Renal cortical epithelial cell (primary cell): Measurements from ENCODE around the gene DPP7. TPM values are rescaled to one million over a fixed set of nuclear protein-coding genes. Genes with fewer than 3 reads are reported as not detected.

Experiments
- DNase-seq: peaks from one replicate; pipeline ENCODE4 v3.0.0-alpha.2; 2011; ENCODE audit warnings: low read depth
- total RNA-seq: library from RNA; depleted of rRNA; stranded (reverse); fragments of >200 nt; gene quantifications from 2 replicates; pipeline ENCODE4 v1.2.3, GENCODE V29; 2014

DPP7 gene
- 42.3 and 70.2 TPM in 2 replicates for total RNA-seq

- no peak for DNase-seq
Measured at GRCh38 chr9:137114613-137115393, at the start of gene DPP7. TSS of gene DPP7 (minus strand) at chr9:137114733. CDS start at chr9:137114713, 20 bp downstream.

GRCh38 chr9:137163805-137164204 lies 49.3 kb upstream of the DPP7 start:
- DNase-seq, result no peak

GRCh38 chr9:137163365-137163715 lies 48.8 kb upstream of the DPP7 start:
- no peak for DNase-seq

GRCh38 chr9:137162505-137163364 lies 48.2 kb upstream of the DPP7 start:
- DNase-seq, result no peak

- DNase-seq, result no peak
Measured at GRCh38 chr9:137161558-137162486, 47.3 kb upstream of the DPP7 start.

- no peak for DNase-seq
Measured at GRCh38 chr9:137160716-137161557, 46.4 kb upstream of the DPP7 start.

- no peak for DNase-seq
Measured at GRCh38 chr9:137160054-137160425, 45.5 kb upstream of the DPP7 start.

GRCh38 chr9:137159105-137160053 lies 44.8 kb upstream of the DPP7 start:
- no peak for DNase-seq

GRCh38 chr9:137158625-137159024 lies 44.1 kb upstream of the DPP7 start:
- no peak for DNase-seq

- no peak for DNase-seq
Measured at GRCh38 chr9:137157618-137158415, 43.3 kb upstream of the DPP7 start.

GRCh38 chr9:137156567-137157375 lies 42.2 kb upstream of the DPP7 start:
- DNase-seq, result no peak

- no peak for DNase-seq
Measured at GRCh38 chr9:137152844-137153405, 38.4 kb upstream of the DPP7 start.

GRCh38 chr9:137150617-137151457 lies 36.3 kb upstream of the DPP7 start:
- DNase-seq, result no peak

GRCh38 chr9:137149942-137150616 lies 35.5 kb upstream of the DPP7 start:
- DNase-seq, result no peak

GRCh38 chr9:137149363-137149762 lies 34.8 kb upstream of the DPP7 start:
- no peak for DNase-seq

GRCh38 chr9:137148661-137149060 lies 34.1 kb upstream of the DPP7 start:
- DNase-seq, result no peak
